Measurements from ENCODE around the gene RTBDN.
A peak's percentile ranks its signal among the peaks of the same experiment; 100 is the strongest.
"Not testable (repeated sequence)": the region's sequence is repeated elsewhere in the genome, so short reads cannot be mapped to it uniquely, and the experiment has no call there.

Gene RTBDN

GRCh38 chr19:12817810-12818209, 16.6 kb downstream of the RTBDN start:
- DNase-seq (ENCODE audit: low read depth): not testable (repeated sequence)

- not testable (repeated sequence) for DNase-seq (ENCODE audit: low read depth)
Observed at GRCh38 chr19:12817188-12817587, 17.2 kb downstream of the RTBDN start.

GRCh38 chr19:12815088-12815487, 19.3 kb downstream of the RTBDN start:
- DNase-seq (ENCODE audit: low read depth): no peak

GRCh38 chr19:12806242-12807081, 27.9 kb downstream of the RTBDN start, which contains the start of gene RNASEH2A:
RNASEH2A (plus strand) TSS chr19:12806584; CDS start chr19:12806674, 90 bp downstream.
- DNase-seq (ENCODE audit: low read depth): peak; percentile 89

- DNase-seq (ENCODE audit: low read depth): no peak
Observed at GRCh38 chr19:12804051-12804450, 30.3 kb downstream of the RTBDN start.

DNA sequence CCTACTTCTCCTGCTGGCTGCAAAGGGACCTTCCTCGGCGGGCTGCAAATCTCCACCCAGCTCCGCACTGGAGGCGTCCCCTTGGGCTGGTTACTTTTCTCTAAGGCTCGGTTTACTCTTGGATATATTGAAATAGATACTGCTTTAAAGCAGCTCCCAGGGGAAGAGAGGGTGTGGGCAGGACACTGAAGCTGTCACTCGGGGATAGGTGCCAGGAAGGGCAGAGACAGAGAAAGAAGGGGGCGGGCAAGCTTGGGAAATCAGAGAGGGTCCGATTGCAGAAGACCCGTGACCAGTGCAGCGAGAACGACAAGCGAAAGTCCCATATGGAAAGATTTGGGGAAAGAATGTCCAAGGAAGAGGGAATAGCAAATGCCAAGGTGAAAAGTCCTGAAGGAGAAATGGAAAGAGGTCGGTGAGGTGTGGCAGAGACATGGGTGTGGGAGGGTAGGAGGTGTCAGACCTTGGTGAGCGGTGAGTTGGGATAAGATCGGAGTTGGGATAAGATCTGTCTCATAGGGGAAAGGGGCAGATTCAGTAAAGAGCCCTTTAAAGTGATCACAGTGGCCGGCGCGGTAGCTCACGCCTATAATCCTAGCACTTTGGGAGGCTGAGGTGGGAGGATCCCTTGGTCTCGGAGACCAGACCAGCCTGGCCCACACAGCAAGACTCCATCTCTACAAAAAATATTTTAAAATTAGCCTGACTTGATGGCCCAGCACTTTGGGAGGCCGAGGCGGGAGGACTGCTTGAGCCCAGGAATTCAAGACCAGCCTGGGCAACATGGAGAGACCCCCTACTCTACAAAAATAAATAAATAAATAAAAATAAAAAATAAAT, 31.9 kb downstream of the RTBDN start:
- peak; percentile 59 for DNase-seq (ENCODE audit: low read depth)

DNA sequence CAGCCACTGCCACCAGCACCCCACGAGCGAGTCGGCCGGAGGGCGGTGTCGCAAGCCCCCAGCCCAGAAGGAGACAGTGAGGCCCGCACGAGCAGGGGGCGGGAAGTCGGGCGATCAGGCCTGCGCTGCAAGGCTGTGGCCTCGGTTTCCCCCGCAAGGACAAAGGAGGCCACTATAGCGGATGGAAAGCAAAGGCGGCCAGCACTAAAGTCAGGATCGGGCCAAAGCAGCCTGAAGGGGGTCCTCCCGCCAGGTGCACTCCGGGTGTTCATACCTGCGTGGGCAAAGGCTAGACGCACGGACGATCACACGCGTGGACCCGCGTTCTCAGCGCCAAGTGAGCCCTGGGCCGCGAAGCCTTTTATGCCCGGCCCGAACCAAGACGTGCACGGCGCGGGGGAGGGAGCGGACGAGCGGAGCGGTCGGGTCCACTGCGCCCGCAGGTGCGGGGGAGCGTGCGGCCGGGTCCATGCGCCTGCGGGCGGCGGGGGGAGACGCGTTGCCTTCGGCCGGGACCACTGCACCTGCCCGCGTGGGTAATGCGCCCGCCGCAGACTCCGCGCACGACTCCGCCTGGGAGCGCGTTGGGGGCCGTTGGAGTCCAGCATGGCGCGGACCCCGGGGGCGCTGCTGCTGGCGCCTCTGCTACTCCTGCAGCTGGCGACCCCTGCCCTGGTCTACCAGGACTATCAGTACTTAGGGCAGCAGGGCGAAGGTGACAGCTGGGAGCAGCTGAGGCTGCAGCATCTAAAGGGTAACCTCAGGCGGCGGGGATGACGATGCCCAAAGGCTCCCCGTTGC, 32.7 kb downstream of the RTBDN start, which contains the start of the genes PRDX2 and THSD8:
Gene PRDX2, minus strand, starts transcription at position 335 of the 801 bp plus-strand sequence. CDS start 539 bp downstream, outside the sequence.
Gene THSD8, plus strand, starts transcription at position 604 of the 801 bp plus-strand sequence. Its CDS starts 3 bp downstream, at position 607.
- DNase-seq (ENCODE audit: low read depth): peak; percentile 71

DNA sequence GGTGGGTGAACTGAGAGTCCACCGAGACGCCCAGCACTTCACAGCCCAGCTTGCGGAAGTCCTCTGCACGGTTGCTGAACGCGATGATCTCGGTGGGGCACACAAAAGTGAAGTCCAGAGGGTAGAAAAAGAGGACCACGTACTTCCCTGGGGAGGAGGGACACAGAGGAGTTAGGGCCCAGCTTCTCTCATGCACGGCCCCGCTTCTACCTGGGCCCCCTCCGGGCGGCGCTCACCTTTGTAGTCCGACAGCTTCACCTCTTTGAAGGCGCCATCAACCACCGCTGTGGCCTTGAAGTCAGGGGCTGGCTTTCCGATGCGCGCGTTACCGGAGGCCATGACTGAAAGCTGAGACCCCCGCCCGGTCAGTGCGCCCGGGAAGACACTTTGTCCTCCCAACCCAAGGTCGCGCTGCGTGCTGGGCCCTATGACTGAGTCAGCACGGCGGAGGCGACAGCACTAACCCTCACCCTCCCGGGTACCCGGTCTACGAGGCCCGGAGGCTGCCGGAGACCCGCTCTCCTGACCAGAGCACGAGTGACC, 33.4 kb downstream of the RTBDN start:
- no peak for DNase-seq (ENCODE audit: low read depth)

DNA sequence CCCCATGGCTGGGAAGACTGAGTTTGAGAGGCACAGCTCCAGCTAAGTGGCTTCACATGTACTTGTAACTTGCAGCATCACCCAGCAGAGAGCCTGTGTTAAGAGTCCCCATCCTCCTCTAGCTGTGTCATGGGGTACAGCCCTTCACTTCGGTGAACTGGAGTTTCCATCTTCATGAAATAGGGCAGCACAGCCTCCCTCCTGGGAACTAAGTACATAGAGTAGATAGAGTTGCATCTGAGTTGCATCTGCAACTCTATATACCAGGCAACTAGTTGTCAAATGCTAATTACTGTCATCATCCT, 34.0 kb downstream of the RTBDN start:
- no peak for DNase-seq (ENCODE audit: low read depth)

- DNase-seq (ENCODE audit: low read depth): no peak
Observed at GRCh38 chr19:12799742-12800465, 34.5 kb downstream of the RTBDN start.

GRCh38 chr19:12797607-12798006, 36.8 kb downstream of the RTBDN start:
- not testable (repeated sequence) for DNase-seq (ENCODE audit: low read depth)

GRCh38 chr19:12797141-12797587, 37.2 kb downstream of the RTBDN start:
- no peak for DNase-seq (ENCODE audit: low read depth)

DNA sequence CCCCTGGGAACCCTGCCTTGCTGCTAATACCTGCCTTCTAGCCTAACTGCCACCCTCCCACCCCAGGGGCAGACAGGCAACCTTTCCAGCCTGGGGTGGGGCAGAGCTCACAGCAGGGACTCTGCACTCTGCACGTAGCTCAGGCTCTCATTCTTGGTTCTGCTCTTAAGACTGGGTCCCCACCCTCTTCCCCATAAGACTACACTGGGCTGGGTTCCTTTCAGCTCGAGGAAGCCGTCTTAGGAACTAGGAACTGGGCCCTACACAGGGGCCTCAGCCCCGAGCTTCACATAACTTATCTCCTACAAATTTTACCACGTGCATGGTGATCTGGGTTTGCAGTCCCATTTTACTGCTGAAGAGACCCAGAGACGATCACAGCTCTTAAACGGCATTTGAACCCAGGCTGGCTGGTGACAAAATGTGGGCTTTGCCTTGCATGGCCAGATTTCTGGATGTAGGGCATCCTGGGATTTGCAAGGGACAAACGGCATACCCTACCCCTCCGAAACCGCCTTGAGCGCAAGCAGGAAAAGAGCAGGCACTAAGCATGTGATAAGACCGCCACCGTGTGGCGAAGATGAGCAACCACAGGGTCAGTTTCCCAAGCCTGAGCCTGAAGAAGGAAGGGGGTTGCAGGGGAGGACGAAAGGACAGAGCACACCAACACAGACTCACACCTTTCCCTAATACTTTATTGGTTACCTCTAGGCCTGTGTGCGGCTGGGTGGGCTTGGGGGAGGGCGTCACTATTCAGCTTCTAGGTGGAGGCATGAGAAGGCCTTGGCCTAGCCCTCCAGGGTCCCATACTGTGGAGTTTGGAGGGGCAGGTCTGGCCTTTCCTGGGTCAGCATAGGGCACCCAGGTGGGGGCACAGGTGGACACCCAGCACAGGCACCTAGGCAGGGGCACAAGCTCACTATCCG, 38.0 kb downstream of the RTBDN start:
- DNase-seq (ENCODE audit: low read depth): peak; percentile 73

DNA sequence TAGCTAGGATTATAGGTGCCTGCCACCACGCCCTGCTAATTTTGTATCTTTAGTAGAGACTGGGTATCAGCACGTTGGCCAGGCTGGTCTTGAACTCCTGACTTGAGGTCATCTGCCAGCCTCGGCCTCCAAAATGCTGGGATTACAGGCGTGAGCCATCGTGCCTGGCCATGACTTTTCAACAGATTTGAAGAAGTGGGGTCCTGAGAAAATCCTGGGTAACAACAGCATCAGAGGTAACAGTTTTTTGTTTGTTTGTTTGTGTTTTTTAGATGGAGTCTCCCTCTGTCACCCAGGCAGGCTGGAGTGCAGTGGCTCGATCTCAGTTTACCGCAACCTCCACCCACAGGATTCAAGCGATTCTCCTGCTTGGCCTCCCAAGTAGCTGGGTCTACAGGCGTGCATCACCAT, 39.4 kb downstream of the RTBDN start:
- peak; percentile 50 for DNase-seq (ENCODE audit: low read depth)

DNA sequence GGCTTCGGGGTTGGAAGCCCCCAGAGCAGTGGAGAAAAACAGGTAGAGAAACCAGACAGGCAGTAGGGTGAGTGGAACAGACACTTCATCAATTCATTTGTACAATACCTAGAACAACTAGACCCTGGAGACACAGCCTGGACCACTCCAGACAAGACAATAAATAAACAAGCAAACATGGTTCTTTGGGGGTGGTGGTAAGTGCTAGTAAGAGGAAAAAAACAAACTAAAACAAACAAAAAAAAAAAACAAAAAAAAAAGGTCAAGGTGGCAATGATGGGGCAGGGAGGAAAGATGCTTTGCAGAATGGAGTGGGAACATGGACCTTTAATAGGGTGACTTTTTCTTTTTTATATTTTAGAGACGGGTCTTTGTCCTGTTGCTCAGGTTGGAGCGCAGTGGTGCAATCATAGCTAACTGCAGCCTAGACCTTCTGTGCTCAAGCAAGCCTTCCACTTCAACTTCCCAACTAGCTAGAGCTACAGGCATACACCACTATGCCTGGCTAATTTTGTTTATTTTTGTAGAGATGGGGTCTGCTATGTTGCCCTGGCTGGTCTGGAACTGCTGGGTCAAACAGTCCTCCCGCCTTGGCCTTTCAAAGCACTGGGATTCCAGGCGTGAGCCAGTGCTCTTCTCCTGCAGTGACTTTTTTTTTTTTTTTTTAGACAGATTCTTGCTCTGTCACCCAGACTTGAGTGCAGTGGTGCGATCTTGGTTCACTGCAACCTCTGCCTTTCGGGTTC, 40.0 kb downstream of the RTBDN start:
- DNase-seq (ENCODE audit: low read depth): peak; percentile 67

DNA sequence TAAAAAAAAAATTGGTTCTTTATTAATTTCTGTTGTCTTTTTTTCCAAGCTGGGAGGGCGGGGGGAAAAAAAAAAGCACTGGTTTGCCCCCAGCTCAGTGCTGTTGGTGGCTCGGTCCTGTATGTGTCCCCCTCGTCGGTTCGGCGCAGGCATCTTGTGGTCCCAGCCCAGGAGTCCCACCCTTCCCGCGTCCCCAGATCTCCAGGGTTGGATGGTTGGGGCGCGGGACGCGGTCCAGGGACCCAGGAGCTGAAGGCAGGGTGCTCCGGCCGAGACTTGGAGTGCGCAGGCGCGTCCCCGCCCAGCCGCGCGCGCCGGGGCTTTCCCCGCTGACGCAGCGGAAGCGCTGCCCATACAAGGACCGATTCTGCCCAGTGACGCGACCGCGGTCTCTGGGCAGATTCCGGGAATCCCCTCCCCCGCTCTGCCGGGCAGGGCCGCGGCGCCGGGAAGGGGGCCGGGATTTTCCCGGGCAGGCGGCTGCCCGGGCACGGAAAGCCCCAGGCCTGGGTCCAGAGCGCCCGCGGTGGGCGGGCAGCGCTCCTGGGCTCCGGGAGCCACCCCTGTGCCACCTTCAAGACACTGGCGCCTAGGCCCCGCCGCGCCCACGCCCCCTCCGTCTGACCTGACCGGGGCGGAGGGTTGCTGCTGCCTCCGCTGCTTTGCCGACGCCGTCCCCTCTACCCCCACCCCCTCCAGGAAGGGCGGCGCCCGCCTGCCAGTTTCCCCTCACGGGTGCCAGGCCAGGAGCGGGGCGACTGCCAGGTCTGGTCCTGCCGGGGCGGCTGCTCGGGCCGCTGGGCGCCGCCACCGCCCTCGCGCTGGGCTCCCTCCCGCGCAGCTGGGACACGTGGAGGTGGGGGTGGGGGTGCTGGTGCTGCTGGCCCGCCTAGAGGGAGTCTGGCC, 40.8 kb downstream of the RTBDN start:
- peak; percentile 94 for DNase-seq (ENCODE audit: low read depth)

DNA sequence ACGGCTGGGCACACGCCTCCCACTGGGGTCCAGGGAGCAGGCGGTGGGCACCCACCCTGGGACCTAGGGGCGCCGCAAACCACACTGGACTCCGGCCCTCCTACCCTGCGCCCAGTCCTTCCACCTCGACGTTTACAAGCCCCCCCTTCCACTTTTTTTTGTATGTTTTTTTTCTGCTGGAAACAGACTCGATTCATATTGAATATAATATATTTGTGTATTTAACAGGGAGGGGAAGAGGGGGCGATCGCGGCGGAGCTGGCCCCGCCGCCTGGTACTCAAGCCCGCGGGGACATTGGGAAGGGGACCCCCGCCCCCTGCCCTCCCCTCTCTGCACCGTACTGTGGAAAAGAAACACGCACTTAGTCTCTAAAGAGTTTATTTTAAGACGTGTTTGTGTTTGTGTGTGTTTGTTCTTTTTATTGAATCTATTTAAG, 41.5 kb downstream of the RTBDN start:
- DNase-seq (ENCODE audit: low read depth): no peak
